HG03558 (cell line): Measurements from ENCODE around the gene ZNF408.
"Not testable (repeated sequence)": the region's sequence is repeated elsewhere in the genome, so short reads cannot be mapped to it uniquely, and the experiment has no call there.

ENCODE experiments used
- ATAC-seq: cut with Tn5 transposase; IDR thresholded peaks from one replicate; pipeline ENCODE4 v1.9.1; 2021; ENCODE audit warnings: moderate number of reproducible peaks; ENCODE audit not compliant: unreplicated experiment; ENCODE audit errors: extremely low read depth

Gene ZNF408

DNA sequence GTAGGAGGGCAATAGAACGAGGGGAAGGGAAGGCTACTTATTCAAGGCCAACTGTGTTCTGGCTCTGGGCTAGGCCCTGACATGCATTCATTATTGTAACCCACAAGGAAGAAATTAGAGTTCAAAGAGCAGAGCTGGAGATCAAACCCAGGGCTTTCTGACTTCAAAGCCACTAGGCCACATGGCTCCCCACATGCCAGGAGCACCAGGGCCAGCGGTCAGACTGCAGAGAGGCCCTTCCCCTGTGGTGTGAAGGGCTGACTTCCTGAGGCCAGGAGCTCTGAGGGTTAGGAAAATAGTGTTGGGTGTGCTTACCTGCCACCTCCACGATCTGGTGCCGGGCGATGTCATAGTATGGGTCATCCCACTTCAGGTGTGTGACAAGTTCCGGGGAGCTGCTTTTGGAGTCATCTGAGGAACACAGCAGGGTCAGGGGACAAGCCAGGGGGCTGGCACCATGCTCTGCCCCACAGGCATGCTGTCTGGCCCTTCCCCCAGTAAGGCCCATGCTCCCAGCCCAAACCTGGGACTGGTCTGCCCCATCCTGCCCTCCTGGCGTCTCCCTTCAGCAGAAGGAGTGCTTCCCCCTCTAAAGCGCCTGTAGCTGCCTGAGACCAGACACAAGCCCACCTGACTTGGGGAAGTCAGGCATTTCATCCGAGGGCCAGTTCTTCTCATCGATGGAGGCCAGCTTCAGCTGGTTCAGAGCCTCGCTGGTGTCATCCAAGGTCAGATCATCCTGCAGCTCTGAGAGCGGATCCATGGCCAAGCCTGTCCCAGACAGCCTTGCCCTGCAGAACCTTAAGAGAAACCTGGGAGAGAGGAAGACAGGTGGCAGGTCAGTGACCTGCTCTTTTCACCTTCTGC, 5.3 kb upstream of the ZNF408 start:
- no peak for ATAC-seq

DNA sequence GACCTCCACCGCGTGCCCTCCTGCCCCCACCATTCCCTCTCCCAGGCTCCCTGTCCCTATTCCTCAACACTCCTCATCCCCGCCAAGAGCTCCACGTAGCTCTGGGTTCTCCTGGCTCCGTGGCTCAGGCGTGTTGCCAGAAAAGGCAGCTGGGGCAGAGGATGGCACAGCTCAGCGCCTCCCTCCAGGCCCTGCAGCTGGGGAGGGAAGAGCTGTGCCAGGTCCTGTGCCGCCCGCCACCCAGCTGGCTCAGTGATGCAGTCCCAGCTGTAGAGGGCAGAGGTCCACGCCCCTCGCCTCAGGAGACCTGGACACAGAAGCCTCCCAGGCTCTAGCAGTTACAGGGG, 4.6 kb upstream of the ZNF408 start:
- no peak for ATAC-seq

DNA sequence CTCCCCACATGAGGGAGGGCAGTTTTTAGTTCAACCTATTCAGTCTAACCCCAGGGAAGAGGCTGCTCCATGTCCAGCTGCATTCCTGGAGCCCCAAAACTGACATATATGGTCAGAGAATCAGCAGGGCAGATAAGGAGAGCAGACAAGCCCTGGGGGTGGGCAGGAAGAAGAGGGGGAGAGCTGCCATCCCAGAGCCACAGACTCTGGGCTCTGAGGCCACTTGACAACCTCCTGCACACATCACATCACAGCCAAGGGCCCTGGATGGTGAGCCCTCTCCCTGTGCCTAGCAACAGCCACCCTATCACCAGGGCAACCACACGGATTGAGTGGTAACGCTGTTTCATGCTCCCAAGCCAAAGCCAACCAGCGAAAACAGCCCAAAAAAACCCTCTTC, 3.5 kb upstream of the ZNF408 start:
- ATAC-seq = no peak

DNA sequence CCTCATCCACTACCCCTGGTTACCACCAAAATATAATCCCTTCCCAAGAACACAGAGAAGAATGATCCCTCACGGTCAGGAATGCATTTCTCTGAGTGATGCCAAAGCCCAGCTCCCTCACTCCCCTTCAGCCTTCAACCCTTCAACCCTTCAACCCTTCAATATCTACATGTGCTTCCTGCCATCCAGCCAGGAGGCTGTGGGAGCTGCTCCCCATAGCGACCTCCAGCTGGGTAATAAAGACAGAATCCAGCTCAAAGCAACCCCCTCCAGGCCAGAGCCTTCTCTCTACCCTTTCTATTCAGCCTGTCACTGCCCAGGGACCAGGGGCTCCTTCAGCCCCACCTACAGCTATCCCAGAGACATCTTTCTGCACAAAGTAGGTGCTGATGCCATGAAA, 3.1 kb upstream of the ZNF408 start:
- no peak for ATAC-seq

DNA sequence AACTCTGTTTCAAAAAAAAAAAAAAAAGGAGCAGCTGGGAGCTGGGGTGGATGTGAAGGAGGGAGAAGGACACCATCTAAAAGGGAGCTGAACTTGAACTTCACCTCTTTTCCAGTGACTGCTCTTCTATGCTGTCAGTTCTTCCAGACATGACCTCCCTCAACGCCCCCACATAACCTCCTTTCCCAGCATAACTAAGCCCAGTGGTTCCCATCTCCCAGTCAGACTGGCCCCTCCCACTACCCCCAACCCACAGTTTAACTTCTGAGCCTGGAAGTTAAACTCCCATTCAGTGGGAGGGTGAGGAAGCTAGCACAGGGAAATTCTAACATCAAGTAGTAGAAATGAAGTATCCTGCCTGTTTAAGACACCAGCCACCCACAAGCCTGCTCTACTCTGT, 2.2 kb upstream of the ZNF408 start:
- ATAC-seq = no peak

DNA sequence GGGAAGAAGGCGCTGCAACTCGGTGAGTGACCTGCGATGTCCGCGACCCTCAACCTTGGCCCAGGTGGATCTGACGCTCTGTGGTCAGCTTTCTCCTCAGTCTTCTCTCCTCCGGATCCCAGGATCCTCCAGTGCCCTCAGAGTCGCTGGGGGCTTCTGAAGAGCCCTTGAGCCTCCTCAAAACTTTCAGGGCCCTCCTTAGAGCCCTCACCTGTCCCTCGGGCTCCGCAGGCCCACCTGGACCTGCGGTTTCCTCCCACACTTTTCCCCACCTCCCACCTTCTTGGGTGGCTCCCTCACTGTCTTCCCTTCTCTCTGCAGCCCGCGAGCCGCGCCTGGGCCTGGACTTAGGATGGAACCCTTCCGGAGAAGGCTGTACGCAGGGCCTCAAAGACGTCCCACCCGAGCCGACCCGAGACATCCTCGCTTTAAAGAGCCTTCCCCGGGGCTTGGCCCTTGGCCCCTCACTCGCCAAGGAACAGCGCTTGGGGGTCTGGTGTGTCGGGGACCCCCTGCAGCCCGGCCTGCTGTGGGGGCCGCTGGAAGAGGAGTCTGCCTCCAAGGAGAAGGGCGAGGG, 335 bp downstream of the ZNF408 start:
- no peak for ATAC-seq

DNA sequence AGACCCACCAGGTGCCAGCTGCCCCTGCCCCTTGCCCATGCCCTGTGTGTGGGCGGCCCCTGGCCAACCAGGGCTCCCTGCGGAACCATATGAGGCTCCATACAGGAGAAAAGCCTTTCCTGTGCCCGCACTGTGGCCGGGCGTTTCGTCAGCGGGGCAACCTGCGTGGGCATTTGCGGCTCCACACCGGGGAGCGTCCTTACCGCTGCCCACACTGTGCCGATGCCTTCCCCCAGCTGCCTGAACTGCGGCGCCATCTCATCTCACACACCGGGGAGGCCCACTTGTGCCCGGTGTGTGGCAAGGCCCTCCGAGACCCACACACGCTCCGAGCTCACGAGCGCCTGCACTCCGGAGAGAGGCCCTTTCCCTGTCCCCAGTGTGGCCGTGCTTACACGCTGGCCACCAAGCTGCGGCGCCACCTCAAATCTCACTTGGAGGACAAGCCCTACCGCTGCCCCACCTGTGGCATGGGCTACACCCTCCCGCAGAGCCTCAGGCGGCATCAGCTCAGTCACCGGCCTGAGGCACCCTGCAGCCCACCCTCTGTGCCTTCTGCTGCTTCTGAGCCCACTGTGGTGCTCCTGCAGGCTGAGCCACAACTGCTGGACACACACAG, 4.3 kb downstream of the ZNF408 start:
- ATAC-seq = no peak

DNA sequence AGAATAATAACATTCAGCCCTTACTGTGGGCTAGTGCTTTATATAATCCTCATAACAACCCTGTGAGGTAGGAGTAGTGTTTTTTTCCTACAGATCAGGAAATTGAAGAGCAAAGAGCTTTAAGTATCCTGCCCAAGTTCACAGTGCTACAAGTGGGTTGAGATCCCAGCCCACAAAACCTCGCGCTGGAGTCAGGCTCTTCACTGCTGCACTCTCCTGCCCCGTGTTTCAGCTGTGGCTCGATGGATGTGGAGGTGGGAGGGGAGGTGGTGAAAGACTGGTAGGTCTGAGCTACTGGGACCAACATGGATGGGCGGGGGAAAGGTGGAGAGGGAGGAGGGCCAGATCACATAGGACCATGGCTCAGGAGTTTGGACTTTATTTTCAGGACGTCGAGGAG, 6.1 kb downstream of the ZNF408 start:
- ATAC-seq = no peak

DNA sequence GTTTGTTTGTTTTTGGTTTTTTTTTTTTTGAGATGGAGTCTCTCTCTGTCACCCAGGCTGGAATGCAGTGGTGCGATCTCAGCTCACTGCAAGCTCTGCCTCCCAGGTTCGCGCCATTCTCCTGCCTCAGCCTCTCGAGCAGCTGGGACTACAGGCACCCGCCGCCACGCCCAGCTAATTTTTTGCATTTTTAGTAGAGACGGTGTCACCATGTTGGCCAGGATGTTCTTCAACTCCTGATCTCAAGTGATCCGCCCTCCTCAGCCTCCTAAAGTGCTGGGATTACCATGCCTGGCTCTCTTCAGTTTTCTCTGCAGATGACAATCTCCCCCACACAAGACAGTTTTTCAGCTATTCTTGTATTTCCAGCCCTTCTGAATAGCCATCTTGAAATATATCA, 8.5 kb downstream of the ZNF408 start:
- ATAC-seq = not testable (repeated sequence)

DNA sequence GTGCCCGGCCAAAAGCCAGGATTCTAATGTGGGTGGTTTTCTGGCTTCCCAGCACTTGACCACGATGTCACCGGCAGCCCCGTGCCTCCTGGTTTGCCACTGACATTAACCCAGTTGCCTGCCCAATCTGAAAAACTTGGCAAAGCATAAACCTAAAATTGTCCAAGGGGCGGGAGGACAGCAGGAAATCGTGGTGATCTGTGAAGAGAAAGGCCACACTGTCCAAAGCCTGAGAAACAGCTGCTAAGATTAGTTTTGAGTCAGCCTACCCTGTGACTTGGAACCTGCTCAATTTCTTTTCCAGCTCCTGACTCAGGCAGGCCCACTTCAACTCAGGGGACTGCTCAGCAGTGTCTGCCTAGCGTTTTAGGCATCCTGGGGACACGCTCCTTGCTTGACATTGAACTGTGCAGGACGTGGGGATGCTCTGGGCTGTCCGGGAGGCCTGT, 10.0 kb downstream of the ZNF408 start:
- ATAC-seq = no peak

DNA sequence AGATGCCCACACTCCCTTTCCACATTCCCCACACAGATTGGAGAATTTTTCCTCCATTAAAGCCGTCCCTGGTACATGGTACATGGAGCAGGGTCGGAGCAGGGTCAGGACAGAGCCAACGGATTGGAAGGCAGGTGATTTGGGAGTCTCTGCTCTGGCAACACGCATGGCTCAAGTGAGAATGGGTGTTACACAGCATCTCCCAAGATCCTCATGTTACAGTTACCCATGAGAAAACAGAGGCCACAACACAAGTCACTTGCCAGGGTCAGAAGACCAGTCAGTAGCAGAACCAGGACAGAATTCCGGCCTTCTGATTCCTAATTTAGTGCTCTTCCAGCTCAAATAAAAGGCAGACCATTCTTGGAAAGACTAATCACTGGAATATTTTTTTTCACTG, 10.5 kb downstream of the ZNF408 start:
- ATAC-seq = no peak

DNA sequence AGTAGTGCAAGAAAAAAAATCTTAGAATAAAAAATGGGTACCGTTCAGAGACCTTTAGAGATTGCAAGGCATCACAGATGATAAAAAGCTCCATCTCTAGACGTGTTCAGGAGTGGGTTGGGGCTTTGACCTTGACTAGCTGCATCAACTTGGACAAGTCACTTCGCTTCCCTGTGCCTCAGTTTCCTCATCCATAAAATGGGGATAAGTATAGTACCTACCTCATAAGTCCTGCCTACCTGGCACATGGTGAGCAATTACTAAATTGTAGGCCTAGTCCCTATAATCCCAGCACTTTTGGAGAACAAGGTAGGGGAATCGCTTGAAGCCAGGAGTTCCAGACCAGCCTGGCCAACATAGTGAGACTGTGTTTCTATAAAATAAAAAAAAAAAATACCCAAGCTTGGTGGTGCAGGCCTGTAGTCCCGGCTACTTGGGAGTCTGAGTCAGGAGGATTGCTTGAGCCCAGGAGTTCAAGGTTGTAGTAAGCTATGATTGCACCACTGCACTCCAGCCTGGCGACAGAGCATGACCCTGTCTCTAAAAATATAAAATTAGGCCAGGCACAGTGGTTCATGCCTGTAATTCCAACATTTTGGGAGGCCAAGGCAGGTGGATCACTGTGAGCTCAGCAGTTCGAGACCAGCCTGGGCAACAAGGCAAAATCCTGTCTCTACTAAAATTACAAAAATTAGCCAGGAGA, 12.2 kb downstream of the ZNF408 start:
- no peak for ATAC-seq

DNA sequence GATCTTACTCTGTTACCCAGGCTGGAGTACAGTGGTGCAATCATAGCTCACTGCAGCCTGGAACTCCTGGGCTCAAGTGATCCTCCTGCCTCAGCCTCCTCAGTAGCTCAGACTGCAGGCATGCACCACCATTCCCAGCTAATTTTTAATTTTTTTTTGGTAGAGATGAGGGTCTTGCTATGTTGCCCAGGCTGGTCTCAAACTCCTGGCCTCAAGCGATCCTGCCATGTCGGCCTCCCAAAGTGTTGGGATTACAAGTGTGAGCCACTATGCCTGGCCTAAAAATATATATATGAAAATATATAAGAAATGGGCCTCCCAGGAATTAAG, 17.0 kb downstream of the ZNF408 start:
- not testable (repeated sequence) for ATAC-seq

DNA sequence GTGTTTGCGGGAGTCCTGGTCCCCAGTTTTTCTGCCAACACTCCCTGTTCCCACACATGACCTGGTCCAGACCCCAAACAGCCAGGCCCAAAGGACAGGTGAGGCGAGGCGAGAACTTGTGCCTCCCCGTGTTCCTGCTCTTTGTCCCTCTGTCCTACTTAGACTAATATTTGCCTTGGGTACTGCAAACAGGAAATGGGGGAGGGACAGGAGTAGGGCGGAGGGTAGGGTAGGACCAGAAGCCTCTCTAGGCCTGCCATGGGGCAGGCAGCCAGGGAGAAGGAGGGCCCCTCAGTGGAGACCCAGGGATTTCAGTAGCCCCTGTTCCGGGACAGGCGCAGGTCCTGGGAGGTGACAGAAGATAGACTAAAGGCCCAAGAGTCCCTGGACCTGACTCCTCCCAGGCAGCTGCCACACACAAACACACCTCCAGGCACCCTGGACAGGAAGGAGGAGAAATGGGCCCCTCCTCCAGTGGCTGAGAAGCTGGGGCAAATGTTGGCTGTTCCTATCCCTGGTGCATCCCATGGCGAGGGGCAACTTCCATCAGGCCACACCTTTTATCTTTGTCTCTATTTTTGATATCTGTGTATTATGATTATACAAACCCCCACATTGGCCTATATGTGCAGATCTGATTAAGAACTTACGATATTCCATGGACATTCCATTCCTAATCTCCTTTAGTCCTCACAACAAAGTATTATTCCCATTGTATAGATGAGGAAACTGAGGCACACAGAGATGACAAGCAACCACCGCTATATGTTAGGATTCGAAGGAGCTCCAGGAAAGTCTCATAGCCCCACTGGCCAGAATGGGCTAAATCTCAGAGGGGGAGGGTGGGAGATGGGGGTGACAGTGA, 17.6 kb downstream of the ZNF408 start:
- ATAC-seq = no peak

DNA sequence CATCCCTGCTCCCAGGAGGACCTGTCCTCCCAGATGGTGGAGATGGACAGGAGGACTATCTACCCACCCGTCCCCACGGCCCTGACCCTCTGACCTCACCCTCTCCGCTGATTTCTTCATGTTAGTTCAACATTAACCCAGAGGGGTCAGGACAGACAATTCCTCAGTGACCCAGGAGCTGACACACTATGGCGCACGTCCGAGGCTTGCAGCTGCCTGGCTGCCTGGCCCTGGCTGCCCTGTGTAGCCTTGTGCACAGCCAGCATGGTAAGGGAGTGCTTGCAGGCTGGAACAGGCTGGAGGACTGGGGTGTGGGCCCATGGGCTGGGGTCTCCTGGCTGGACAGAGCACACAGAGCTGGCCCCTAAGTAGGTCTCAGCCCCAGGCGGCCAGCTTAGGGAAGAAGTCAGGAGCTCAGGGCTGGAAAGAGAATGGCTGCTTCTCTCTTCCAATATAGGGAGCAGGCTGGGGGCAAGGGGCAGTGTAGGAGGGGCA, 18.3 kb downstream of the ZNF408 start, which contains the start of gene F2:
TSS of gene F2 (plus strand) at position 166 of the 495 bp plus-strand sequence. CDS start at position 189, 23 bp downstream.
- ATAC-seq = no peak

DNA sequence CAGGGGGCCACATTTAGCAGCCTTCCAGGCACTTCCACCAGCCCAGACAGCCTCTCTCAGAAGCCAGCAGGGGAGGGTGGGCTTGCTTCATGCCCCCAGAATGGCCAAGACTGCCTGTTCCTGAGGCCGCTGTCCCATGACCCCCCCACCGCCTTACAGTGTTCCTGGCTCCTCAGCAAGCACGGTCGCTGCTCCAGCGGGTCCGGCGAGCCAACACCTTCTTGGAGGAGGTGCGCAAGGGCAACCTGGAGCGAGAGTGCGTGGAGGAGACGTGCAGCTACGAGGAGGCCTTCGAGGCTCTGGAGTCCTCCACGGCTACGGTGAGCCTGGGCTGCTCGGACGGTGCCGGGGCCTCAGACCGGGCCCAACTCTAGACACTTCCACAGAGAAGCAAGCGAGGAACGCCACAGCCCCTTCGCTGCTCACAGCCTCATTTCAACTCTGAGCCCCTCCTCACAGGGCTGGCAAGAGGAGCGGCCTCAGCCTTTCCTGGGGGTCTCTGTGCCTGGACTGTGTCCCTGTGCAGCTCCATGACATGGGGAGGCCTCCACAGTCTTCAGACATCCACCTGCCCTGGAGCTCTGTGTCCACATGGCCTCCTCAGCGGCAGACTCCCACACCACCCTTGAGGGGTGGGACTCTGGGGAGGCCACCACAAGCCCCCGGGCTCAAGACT, 18.9 kb downstream of the ZNF408 start:
- ATAC-seq = no peak

DNA sequence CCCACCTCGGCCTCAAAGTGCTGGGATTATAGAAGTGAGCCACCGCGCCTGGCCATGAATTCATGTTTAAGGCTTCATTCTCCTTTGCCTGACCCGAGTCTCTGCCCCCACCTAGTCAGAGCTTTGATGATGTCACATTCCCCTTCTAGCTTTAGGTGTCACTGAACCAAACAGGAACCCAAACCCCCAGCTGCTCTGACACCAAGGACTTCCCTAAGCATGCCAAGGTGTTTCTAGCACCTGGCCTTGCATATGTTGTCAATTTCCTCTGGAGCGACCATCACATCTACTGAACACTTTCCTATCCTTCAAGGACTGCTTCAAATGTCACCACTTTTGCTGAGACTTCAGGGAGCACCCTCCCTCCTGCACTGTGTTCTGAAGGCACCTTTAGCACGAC, 20.5 kb downstream of the ZNF408 start:
- no peak for ATAC-seq

DNA sequence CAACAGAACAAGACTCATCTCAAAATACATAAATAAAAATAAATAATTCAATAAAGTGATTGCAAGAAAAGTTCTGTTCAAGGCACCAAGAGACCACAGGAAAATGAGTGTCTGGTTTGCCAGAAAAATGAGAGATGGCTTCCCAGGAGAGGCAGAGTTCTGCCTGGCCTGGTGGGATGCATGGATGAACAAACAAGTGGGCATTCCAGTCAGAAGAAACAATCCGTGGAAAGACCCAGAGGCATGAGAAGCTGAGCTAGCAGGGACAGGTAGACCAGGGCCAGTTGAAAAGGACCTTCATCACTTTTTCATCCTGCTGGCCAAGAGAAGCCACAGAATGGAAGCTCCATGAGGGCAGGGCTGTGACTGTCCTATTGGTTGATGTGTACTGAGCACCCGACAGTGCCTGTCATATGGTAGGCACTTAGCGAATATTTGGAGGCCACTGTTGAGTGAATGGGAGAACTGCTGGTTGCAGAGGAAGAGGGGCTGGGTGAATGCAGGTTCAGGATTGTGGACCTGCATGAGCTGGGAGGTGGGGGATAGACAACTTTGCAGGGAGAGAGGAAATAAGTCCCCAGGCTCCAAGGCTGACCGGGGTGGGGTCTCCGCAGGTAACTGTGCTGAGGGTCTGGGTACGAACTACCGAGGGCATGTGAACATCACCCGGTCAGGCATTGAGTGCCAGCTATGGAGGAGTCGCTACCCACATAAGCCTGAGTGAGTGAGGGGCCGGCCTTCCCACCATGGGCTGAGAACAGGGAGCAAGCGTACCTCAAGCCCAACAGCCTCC, 21.9 kb downstream of the ZNF408 start:
- no peak for ATAC-seq

DNA sequence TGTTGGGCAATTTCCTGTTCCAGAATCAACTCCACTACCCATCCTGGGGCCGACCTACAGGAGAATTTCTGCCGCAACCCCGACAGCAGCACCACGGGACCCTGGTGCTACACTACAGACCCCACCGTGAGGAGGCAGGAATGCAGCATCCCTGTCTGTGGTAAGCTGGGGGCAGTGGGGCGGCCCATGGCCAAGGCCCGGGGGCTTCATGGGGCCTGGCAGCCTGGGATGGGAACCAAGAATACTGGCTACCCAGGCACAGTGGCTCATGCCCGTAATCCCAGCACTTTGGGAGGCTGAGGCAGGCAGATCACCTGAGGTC, 22.5 kb downstream of the ZNF408 start:
- no peak for ATAC-seq
